Activated naive CD8-positive, alpha-beta T cell treated with anti-CD3 and anti-CD28 coated beads, Interleukin-2, amount 50 U/mL, for 24 hours (primary cell): ENCODE results near the gene NSG1.

Experiments used
- ATAC-seq: fragments of 150-1000 bp; cut with Tn5 transposase; one replicate; pipeline ENCODE4 v1.10.0; 2021
- DNase-seq: peaks from one replicate; pipeline ENCODE4 v3.0.0; 2021
- H3K27ac Mint-ChIP-seq: one replicate; pipeline ENCODE4 v1.8.0; 2021; ENCODE audit warnings: mild to moderate bottlenecking, mixed read lengths
- H3K27me3 Mint-ChIP-seq: one replicate; pipeline ENCODE4 v1.8.0; 2021; ENCODE audit warnings: mixed read lengths
- H3K36me3 Mint-ChIP-seq: one replicate; pipeline ENCODE4 v1.8.0; 2021; ENCODE audit warnings: low read depth, mixed read lengths
- H3K4me1 Mint-ChIP-seq: one replicate; pipeline ENCODE4 v1.8.0; 2021; ENCODE audit warnings: mixed read lengths
- H3K4me3 Mint-ChIP-seq: one replicate; pipeline ENCODE4 v1.8.0; 2021; ENCODE audit warnings: mild to moderate bottlenecking, moderate library complexity, mixed read lengths
- H3K9me3 Mint-ChIP-seq: one replicate; pipeline ENCODE4 v1.8.0; 2021; ENCODE audit warnings: mixed read lengths

The NSG1 gene

DNA sequence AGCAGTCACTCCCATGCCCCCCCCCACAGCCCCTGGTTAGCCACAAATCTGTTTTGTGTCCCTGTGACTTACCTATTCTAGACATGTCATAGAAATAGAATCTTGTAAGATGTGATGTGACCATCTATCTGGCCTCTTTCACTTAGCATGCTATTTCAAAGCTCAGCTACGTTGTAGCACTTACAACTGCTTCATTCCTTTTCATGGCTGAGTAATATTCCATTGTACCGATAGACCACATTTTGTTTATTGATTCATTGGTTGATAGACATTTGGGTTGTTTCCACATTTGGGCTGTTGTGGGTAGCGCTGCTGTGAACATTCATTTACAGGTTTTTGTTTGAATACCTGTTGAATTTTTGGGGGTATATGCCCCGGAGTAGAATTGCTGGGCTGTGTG lies 11.5 kb downstream of the NSG1 start:
- H3K27ac Mint-ChIP-seq: no peak overlapping the region
- DNase-seq (no peak), ATAC-seq (no peak)
- no peak overlapping the region for H3K4me3 Mint-ChIP-seq
- H3K36me3 Mint-ChIP-seq: peaks cover 7% of the 10 kb centered on the region
- H3K9me3 Mint-ChIP-seq: peaks cover 3% of the 10 kb centered on the region
- peaks cover 6% of the 10 kb centered on the region for H3K4me1 Mint-ChIP-seq
- H3K27me3 Mint-ChIP-seq: peaks cover 2% of the 10 kb centered on the region

DNA sequence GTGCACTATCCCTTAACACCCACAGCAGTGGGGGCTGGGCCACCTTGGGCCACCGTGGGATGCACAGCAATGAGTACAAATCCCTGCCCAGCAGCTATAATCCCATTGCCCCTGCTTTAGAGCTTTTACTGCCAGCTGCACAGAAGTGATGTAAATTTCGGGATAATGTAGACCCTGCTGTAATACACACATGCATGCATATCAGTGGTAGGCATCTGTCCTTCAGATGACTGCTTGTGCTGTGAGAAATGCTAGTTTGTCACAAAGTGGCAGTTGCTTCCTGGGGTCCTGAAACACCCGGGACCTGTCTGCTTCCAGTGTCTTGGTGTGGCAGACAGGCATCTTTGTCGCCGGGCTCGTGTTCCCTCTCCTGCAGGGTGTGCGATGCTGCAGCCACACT lies 14.1 kb downstream of the NSG1 start:
- Mint-ChIP-seq H3K27ac (no peak overlapping the region), H3K4me3 (no peak overlapping the region), H3K36me3 (peaks cover 4% of the 10 kb centered on the region), H3K27me3 (peaks cover 2% of the 10 kb centered on the region), H3K4me1 (peaks cover 6% of the 10 kb centered on the region), H3K9me3 (peaks cover 3% of the 10 kb centered on the region)
- DNase-seq: no peak
- ATAC-seq: no peak

DNA sequence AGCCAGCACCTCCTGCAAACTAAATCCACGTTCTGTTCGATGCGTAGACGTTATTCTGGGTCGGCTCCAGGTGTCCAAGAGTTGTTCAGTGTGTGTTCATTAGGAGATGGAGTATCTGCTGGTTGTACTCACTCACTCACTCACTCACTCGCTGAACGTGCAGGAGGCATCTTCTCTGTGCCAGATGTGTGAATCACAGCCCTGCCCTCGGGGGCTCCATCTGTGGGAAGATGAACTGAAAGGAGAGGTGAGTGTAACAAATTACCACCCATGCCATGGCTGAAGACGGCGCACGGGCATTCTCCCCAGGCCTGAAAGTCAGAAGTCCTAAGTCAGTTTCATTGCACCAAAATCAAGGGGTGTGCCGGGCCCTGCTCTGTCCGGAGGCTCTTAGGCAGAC lies 16.1 kb downstream of the NSG1 start:
- ATAC-seq: no peak
- no peaks in the 10 kb centered on the region for H3K27me3 Mint-ChIP-seq

DNA sequence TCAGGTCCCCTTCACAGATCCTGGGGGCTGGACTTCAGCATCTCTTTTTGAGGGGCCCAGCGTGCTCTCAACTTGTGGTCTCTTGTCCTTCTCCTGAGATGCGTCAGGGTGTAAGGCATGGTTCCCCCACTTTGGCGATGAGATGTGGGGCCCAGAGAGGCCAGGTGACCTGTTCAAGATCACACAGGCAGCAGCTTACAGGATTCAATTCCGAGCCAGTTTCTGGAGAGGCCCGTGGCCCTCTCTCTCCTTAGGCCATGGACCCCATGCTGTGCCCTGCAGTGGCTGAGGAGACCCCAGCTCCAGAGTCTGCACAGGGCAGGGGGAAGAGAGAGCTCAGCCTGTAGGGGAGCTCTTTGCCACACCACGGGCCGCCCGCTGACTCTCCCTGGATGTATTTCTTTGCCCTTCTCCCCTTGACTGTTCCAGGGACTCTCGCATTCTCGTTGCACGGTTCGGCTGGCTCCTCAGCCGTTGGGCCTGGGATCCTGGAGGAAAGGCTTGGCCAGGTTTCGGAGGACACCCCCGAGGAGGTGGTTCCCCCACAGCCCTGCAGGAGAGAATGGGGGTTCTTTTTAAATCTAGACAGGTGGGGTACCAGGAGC lies 18.6 kb downstream of the NSG1 start:
- H3K27me3 Mint-ChIP-seq: no peaks in the 10 kb centered on the region
- DNase-seq: no peak
- no peak for ATAC-seq
- no peak overlapping the region for H3K27ac Mint-ChIP-seq
- no peaks in the 10 kb centered on the region for H3K9me3 Mint-ChIP-seq
- H3K36me3 Mint-ChIP-seq: no peaks in the 10 kb centered on the region
- H3K4me3 Mint-ChIP-seq: no peak overlapping the region
- no peaks in the 10 kb centered on the region for H3K4me1 Mint-ChIP-seq

More for the DNA sequence above, 16.1 kb downstream of the NSG1 start:
- Mint-ChIP-seq H3K9me3 (peaks cover 3% of the 10 kb centered on the region), H3K36me3 (peaks cover 4% of the 10 kb centered on the region), H3K4me1 (no peaks in the 10 kb centered on the region), H3K4me3 (no peak overlapping the region), H3K27ac (no peak overlapping the region)
- DNase-seq: no peak

DNA sequence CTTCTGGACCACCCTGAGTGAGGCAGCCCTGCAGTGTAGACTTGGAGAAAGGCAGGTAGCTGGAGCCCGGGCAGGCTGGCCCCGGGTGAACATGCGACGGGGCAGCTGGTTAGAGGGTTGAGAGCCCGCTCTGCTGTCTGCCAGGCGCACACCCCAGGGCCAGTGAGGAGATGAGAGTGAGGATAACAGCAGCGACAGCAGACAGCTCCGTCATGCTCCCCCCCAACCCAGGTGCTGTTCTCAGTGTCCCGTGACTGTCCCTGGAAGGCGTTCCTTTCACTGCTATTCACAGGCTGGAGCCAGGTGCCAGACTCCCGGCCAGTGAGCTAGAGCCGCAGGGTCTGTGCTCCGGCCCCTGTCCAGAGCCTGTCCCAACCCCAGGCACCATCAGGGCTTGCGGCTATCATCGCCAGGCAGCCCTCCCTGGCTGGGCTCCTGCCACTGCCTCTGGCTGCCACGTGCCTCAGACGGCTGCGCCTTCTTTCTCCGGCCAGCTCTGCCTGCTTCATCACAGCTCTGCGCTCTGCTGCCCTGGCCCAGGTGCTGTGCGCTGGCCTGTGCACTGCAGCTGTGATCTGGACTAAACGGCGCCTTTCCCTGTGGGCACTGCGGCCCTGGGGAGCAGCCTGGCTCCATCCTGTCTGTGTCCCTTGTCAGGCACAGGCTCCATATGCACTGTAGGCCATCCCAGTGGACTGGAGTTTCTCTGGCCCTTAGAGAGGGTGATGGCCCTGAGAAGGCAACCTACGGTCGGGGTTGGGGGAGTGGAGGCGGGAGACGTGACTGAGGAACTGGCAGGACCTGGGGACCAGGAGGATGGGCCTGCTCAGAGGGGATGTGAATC lies 19.8 kb downstream of the NSG1 start:
- Mint-ChIP-seq H3K27ac (no peak overlapping the region), H3K4me3 (no peak overlapping the region), H3K36me3 (no peaks in the 10 kb centered on the region), H3K9me3 (no peaks in the 10 kb centered on the region), H3K4me1 (no peaks in the 10 kb centered on the region), H3K27me3 (no peaks in the 10 kb centered on the region)
- ATAC-seq (no peak), DNase-seq (no peak)

DNA sequence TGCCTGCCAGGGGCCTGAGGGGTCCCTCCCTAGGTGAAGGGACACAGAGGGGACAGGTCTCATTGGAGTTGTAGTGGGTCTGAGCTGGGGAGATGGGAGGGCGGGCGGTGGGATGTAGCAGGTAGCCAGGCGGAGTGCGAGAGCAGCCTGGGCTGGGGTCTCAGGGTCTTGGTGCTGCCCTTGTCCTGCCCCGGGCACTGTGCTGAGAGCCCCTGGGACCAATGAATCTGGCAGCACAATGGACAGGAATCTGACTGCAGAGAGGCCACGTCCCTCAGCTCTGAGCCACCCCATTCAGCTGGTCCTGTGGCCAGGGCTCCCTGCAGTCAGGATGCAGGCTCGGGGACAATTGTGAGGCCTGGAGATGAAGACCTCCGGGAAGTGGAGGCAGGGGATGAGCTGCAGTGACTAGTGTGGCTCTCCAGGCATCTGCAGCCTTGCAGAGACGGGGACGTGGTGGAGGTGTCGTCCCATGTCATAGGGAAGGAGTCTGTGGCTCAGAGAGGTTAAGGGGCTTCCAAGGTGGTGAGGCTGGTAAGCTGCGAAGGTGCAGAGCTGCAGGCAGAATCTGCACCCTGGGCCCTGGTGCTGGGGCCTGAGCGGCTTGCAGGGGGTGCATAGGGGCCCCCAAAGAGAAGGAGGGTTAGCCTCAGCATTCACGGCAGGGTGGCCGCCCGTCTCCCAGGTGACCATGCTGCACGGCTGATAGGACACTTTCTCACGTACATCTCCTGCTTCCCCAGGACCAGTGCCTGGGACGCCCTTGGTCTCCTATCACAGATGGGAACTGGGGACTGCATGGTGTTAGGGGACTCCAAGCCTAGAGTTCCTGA lies 20.6 kb downstream of the NSG1 start:
- no peak for DNase-seq
- H3K27ac Mint-ChIP-seq: no peak overlapping the region
- no peak overlapping the region for H3K4me3 Mint-ChIP-seq
- ATAC-seq: no peak
- H3K36me3 Mint-ChIP-seq: no peaks in the 10 kb centered on the region
- no peaks in the 10 kb centered on the region for H3K9me3 Mint-ChIP-seq
- H3K27me3 Mint-ChIP-seq: no peaks in the 10 kb centered on the region
- no peaks in the 10 kb centered on the region for H3K4me1 Mint-ChIP-seq

DNA sequence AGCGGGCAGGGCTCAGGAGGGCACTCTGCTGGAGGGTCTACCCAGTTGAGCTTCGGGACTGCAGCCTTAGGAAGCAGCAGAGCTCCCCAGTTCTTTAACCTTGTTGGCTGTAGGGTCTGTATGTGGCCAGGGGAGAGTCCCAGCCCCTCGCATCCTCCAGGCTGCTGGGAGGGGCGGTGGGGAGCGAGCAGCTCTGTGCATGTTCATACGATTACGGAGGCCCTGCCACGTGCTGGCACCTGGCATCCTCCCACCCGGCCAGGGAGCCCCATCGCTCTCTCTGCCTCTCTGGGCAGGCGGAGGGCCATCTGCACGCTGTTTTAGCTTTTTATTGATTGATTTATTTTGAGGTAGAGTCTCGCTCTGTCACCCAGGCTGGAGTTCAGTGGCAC lies 21.2 kb downstream of the NSG1 start:
- no peak for DNase-seq
- Mint-ChIP-seq H3K27me3 (no peaks in the 10 kb centered on the region), H3K4me3 (no peak overlapping the region), H3K9me3 (no peaks in the 10 kb centered on the region), H3K36me3 (no peaks in the 10 kb centered on the region), H3K27ac (no peak overlapping the region), H3K4me1 (no peaks in the 10 kb centered on the region)
- ATAC-seq: no peak

DNA sequence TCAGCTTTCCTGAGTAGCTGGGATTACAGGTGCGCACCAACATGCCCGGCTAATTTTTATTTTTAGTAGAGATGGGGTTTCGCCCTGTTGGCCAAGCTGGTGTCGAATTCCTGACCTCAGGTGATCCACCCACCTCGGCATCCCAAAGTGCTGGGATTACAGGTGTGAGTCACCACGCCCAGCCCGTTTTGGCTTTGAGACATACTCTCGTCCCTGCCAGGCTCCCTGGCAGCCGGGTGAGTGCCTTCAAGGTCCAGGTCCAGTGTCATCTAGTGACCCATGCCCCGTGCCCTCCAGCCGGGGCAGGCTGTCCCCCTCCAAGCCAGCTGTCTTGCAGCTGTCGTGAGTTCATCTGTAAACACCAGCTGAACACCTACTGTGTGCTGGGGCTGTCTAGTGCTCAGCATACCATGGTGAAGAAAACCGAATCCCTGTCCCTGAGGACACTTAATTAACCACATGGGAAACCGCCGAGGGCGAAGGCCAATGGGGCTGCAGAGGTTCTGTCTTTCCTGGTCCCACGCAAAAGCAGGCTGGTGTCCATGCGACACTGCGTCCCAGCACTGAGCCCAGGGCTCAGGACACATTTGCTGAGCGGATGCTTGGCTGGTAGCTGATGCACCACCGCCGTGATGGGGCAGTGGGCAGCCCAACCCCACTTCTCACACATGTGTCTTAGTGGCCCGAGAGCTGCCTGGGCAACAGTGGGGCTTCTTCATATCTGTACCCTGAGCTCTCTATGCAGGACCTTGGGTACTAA lies 21.9 kb downstream of the NSG1 start:
- H3K4me3 Mint-ChIP-seq: no peak overlapping the region
- H3K36me3 Mint-ChIP-seq: no peaks in the 10 kb centered on the region
- H3K4me1 Mint-ChIP-seq: no peaks in the 10 kb centered on the region
- no peaks in the 10 kb centered on the region for H3K9me3 Mint-ChIP-seq
- ATAC-seq: no peak
- no peaks in the 10 kb centered on the region for H3K27me3 Mint-ChIP-seq
- H3K27ac Mint-ChIP-seq: no peak overlapping the region
- no peak for DNase-seq

DNA sequence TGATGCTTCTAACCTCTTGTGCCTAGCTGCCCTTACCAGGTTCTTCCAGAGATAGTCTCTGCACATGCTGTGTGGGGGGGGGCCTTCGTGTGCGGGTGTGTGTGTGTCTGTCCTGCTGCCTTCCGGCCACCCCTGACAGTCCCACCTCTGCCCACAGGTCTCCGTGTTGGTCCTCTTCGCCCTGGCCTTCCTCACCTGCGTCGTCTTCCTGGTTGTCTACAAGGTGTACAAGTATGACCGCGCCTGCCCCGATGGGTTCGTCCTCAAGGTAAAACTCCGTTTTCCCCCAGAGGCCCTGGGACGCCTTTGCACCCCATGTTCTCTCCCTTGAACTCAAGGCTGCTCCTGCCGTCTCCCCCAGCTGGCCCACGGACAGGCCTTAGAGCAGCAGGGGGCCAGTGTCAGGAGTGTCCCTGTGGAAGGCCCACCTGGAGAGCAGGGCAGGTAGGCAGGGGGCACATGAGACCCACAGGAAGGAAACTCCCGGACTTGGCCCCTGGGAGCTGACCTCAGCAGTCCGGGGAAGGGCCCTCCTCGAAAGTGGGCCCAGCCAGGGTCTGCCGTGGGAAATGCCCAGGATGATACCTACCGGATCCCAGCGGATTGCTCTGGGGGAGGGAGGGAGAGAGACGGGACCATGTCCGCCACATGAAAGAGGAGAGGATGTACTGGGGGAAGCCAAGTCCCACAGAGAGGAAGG lies 22.7 kb downstream of the NSG1 start:
- Mint-ChIP-seq H3K4me3 (no peak overlapping the region), H3K27ac (no peak overlapping the region), H3K36me3 (no peaks in the 10 kb centered on the region), H3K27me3 (no peaks in the 10 kb centered on the region), H3K4me1 (no peaks in the 10 kb centered on the region), H3K9me3 (no peaks in the 10 kb centered on the region)
- no peak for DNase-seq
- no peak for ATAC-seq

DNA sequence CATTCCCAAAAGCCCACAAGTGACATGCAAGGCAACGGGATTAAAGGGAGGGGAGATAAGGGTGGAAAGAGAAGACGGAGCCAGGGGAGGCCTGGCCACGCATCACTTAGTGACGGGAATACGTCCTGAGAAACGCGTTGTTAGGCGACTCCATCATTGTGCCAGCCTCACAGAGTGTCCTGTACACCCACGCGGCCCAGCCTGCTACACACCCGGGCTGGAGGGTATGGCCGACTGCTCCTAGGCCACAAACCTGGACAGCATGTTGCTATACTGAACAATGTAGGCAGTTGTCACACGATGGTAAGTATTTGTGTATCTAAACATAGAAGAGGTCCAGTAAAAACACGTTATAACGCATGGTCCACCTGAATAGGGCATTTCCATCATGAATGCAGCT lies 23.4 kb downstream of the NSG1 start:
- no peaks in the 10 kb centered on the region for H3K27me3 Mint-ChIP-seq
- no peaks in the 10 kb centered on the region for H3K36me3 Mint-ChIP-seq
- H3K27ac Mint-ChIP-seq: no peak overlapping the region
- no peak overlapping the region for H3K4me3 Mint-ChIP-seq
- no peak for ATAC-seq
- no peak for DNase-seq
- no peaks in the 10 kb centered on the region for H3K9me3 Mint-ChIP-seq
- no peaks in the 10 kb centered on the region for H3K4me1 Mint-ChIP-seq

DNA sequence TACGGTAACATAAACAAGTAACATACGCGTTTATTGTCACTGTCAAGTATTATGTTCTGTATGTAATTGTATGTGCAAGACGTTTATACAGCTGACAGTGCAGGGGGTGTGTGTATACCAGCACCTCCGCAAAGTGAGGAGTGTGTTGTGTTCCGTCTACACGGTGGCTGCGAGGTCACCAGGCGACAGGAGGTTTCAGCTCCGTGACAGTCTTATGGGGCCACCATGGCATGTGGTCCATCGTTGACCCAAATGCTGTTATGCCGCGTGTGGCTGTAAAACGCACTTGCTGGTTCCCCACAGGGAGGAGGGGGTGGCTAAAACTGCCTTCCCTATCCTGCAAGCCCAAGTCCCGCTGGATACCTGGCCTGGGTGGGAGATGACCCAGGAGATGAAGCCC lies 25.0 kb downstream of the NSG1 start:
- peaks cover 2% of the 10 kb centered on the region for H3K4me1 Mint-ChIP-seq
- no peak for DNase-seq

DNA sequence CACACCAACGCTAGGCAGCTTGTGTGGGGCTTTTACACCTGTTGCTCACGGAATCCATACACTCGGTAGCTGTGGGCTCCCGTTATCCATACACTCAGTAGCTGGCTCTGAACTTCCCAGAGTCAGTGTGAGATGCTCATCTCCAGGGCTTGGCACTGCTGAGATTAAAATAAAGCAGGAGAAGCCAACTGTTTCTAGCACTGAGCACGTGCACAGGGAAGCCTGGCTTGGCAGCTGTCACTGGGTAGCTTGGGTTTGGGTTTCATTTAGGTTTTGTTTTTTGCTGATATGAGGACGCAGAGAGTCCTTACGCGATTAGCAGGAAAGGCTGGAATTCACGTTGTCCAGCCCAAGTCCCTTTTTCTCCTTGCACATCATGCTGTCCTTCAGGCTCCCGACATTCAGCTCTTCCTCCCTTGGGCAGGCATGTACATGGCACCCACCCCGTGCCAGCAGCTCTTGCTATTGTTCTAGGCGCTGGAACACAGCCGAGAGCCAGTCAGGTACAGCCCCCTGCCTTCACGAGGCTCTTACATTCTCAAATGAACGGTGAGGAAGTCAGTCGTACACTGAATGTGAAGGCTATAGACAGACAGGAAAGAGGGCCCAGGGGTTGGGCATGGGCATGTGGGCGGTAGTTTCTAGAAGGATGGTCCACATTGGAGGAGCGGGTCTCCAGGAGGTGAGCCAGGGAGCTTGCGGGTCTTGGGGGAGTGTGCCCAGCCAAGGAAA lies 25.9 kb downstream of the NSG1 start:
- Mint-ChIP-seq H3K27ac (no peak overlapping the region), H3K36me3 (peaks cover 3% of the 10 kb centered on the region), H3K4me3 (no peak overlapping the region), H3K27me3 (no peaks in the 10 kb centered on the region), H3K4me1 (peaks cover 2% of the 10 kb centered on the region), H3K9me3 (no peaks in the 10 kb centered on the region)
- DNase-seq (no peak), ATAC-seq (no peak)

More for the DNA sequence above, 25.0 kb downstream of the NSG1 start:
- no peak for ATAC-seq
- Mint-ChIP-seq H3K4me3 (no peak overlapping the region), H3K27me3 (no peaks in the 10 kb centered on the region), H3K27ac (no peak overlapping the region), H3K36me3 (peaks cover 3% of the 10 kb centered on the region), H3K9me3 (no peaks in the 10 kb centered on the region)

DNA sequence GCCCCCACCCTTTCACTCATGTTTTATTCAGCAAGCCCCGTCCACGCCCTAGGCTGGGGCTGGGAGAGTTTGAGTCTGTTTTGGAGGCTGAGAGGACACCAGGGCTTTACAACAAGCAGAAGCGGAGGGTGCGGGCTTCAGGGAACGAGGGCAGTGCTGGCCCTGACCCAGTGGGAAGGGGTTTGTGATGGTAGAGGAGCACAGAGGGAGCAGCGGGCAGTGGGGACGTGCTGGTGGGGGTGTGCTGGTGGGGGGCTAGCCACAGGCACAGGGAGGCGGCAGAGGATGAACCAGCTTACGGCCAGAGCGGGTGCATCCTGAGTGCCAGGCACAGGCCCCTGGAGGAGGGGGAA lies 26.4 kb downstream of the NSG1 start:
- Mint-ChIP-seq H3K4me1 (peaks cover 8% of the 10 kb centered on the region), H3K4me3 (no peak overlapping the region), H3K27ac (no peak overlapping the region), H3K36me3 (peaks cover 4% of the 10 kb centered on the region), H3K9me3 (no peaks in the 10 kb centered on the region), H3K27me3 (no peaks in the 10 kb centered on the region)
- no peak for DNase-seq
- no peak for ATAC-seq
